Liver (tissue), 9 donors: Measurements from ENCODE around the gene TAF5L. TPM values are rescaled to one million over a fixed set of nuclear protein-coding genes. Genes with fewer than 3 reads are reported as not detected.
A peak's percentile ranks its signal among the peaks of the same experiment; 100 is the strongest.
"Not testable (repeated sequence)": the region's sequence is repeated elsewhere in the genome, so short reads cannot be mapped to it uniquely, and the experiment has no call there.

Experiments
- DNase-seq: peaks from one replicate; pipeline ENCODE4 v3.0.0-alpha.2; 2017; ENCODE audit warnings: low spot score
- H3K27ac ChIP-seq, 2 donors: one replicate each; pipeline ENCODE4 v1.7.0; 2013; ENCODE audit warnings: inconsistent platforms in 2 of 2, low read length in 2 of 2, control low read depth in 1 of 2, low read depth in 1 of 2, mild to moderate bottlenecking in 1 of 2
- H3K27me3 ChIP-seq, 4 donors: one replicate each; pipeline versions ENCODE4 v1.6.1 to v1.7.0; 2013; ENCODE audit warnings: low read length in 3 of 4, inconsistent platforms in 1 of 4, mild to moderate bottlenecking in 1 of 4, moderate library complexity in 1 of 4; ENCODE audit not compliant: control insufficient read depth in 4 of 4, insufficient read depth in 4 of 4
- H3K36me3 ChIP-seq, 4 donors: one replicate each; pipeline versions ENCODE4 v1.6.1 to v1.7.0; 2013; ENCODE audit warnings: low read length in 3 of 4, mild to moderate bottlenecking in 3 of 4, low read depth in 1 of 4, moderate library complexity in 1 of 4; ENCODE audit not compliant: control insufficient read depth in 4 of 4, insufficient read depth in 3 of 4
- H3K4me1 ChIP-seq, 4 donors: one replicate each; pipeline versions ENCODE4 v1.6.1 to v1.7.0; 2013; ENCODE audit warnings: low read length in 3 of 4, mild to moderate bottlenecking in 3 of 4, moderate library complexity in 1 of 4; ENCODE audit not compliant: control insufficient read depth in 4 of 4, insufficient read depth in 4 of 4
- H3K4me3 ChIP-seq, 3 donors: one replicate each; pipeline versions ENCODE4 v1.6.1 to v1.7.0; 2013; ENCODE audit warnings: low read length in 3 of 3, control low read depth in 1 of 3, low read depth in 1 of 3, mild to moderate bottlenecking in 1 of 3
- H3K9ac ChIP-seq, 2 donors: one replicate each; pipeline ENCODE4 v1.7.0; 2013; ENCODE audit warnings: low read length in 2 of 2, mild to moderate bottlenecking in 2 of 2, moderate library complexity in 2 of 2, control low read depth in 1 of 2, low read depth in 1 of 2
- H3K9me3 ChIP-seq, 4 donors: one replicate each; pipeline versions ENCODE4 v1.6.1 to v1.7.0; 2013; ENCODE audit warnings: low read length in 3 of 4; ENCODE audit not compliant: control insufficient read depth in 4 of 4
- EGR1 ChIP-seq, 2 donors: IDR thresholded peaks; 2 replicates each; pipeline ENCODE4 v1.6.1; 2016 to 2018; ENCODE audit warnings: antibody characterized with exemption in 2 of 2, low read depth in 2 of 2
- FOXA1 ChIP-seq: IDR thresholded peaks from 2 replicates; pipeline ENCODE4 v1.6.1; 2016; ENCODE audit warnings: antibody characterized with exemption
- FOXA2 ChIP-seq: IDR thresholded peaks from 2 replicates; pipeline ENCODE4 v1.6.1; 2016; ENCODE audit warnings: antibody characterized with exemption
- GABPA ChIP-seq, 2 donors: IDR thresholded peaks in 1 of 2; conservative IDR thresholded peaks in 1 of 2; 2 replicates each; pipeline ENCODE4 v1.6.1; 2016; ENCODE audit warnings: antibody characterized with exemption in 2 of 2, mild to moderate bottlenecking in 1 of 2, moderate library complexity in 1 of 2
- HNF4A ChIP-seq, 2 donors: conservative IDR thresholded peaks; 2 replicates each; pipeline ENCODE4 v1.6.1; 2016; ENCODE audit warnings: antibody characterized with exemption in 2 of 2, mild to moderate bottlenecking in 2 of 2
- JUND ChIP-seq, 2 donors: IDR thresholded peaks; 2 replicates each; pipeline ENCODE4 v1.6.1; 2016; ENCODE audit warnings: antibody characterized with exemption in 2 of 2
- NR2F2 ChIP-seq: IDR thresholded peaks from 2 replicates; pipeline ENCODE4 v1.6.1; 2016; ENCODE audit warnings: antibody characterized with exemption
- RAD21 ChIP-seq, 2 donors: IDR thresholded peaks; 2 replicates each; pipeline ENCODE4 v1.6.1; 2016; ENCODE audit warnings: antibody characterized with exemption in 2 of 2, mild to moderate bottlenecking in 2 of 2
- RXRA ChIP-seq, 2 donors: IDR thresholded peaks; 2 replicates each; pipeline ENCODE4 v1.6.1; 2017 to 2018; ENCODE audit warnings: antibody characterized with exemption in 2 of 2, mild to moderate bottlenecking in 1 of 2
- SP1 ChIP-seq: IDR thresholded peaks from 2 replicates; pipeline ENCODE4 v1.6.1; 2018; ENCODE audit warnings: antibody characterized with exemption, mild to moderate bottlenecking
- YY1 ChIP-seq: IDR thresholded peaks from 2 replicates; pipeline ENCODE4 v1.6.1; 2016; ENCODE audit warnings: antibody characterized with exemption, mild to moderate bottlenecking
- WGBS: extraction: QIAGEN DNeasy Blood & Tissue Kit; methylation state at CpG from one replicate; pipeline ENCODE4 v1.1.7; 2013; 5-methylcytosine and 5-hydroxymethylcytosine counted together
- polyA plus RNA-seq, 2 donors: library from polyadenylated mRNA; stranded (reverse) in 1 of 2; unstranded in 1 of 2; fragments of 200-250 nt in 1 of 2; fragments of >200 nt in 1 of 2; fragmentation: Nextera tagmentation in 1 of 2; extraction: Ambion mirVana in 1 of 2; gene quantifications; one replicate each; pipeline versions ENCODE4 v1.2.1 to v1.2.3, GENCODE V29; 2013 to 2015
- total RNA-seq, 2 donors: library from RNA; depleted of rRNA; stranded (reverse); fragments of >200 nt; gene quantifications; one replicate each; pipeline ENCODE4 v1.2.3, GENCODE V29; 2014
- TF ChIP-seq, protein P1 (sequence below): fragments of 150-350 bp; IDR thresholded peaks from 2 replicates; pipeline ENCODE4 v1.5.1; 2017; ENCODE audit warnings: improper control_type of control experiment, low read depth, low read length; ENCODE audit not compliant: missing input control
- TF ChIP-seq, protein P2 (sequence below): IDR thresholded peaks from 2 replicates; pipeline ENCODE4 v1.6.1; 2016; ENCODE audit warnings: antibody characterized with exemption
- TF ChIP-seq, protein P3 (sequence below): IDR thresholded peaks from 2 replicates; pipeline ENCODE4 v1.6.1; 2016; ENCODE audit warnings: antibody characterized with exemption
- donor health status: healthy.
- donor health status: healthy.
- donor health status: healthy.
- donor health status: healthy.
- donor health status: healthy.

Gene TAF5L
- total and polyA plus RNA-seq, 4 donors = 1.8 to 16.2 (median 10.4) TPM

DNA sequence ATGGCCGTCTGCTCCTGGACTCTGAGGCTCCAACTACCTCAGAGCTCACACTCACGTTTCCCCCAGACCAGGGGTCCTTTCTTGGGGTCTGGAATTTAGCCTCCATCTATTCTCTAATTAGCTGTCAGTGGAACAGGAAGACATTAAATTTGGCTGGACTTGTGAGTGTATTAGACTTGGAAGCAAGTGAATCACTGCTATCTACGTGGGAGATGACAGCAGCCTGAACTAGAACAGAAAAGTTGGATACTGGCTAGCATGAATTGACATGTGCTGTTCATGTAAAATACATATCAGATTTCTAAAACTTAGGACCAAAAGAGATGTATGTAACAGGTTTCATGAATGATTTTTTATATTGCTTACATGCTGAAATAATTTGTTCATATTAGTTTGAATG is 28.0 kb downstream of the TAF5L start:
- no peak overlapping the region for H3K9ac ChIP-seq
- no peak for TF ChIP-seq HNF4A (conservative IDR thresholded peaks at IDR 0.05)
- TF ChIP-seq NR2F2 = no peak
- no peak for TF ChIP-seq JUND (IDR thresholded peaks at IDR 0.05)
- no peak for TF ChIP-seq SP1
- H3K36me3 ChIP-seq = peaks cover 13 to 48% (median 30%) of the 10 kb centered on the region in 4 donors
- H3K27ac ChIP-seq = no peak overlapping the region
- H3K27me3 ChIP-seq = no peaks in the 10 kb centered on the region
- H3K4me3 ChIP-seq = no peak overlapping the region
- H3K9me3 ChIP-seq = no peaks in the 10 kb centered on the region
- DNase-seq = no peak
- H3K4me1 ChIP-seq = peaks cover 0 to 2% (median 0%) of the 10 kb centered on the region in 4 donors
- WGBS = 87% methylated on average over 3 of the region's 3 CpGs

DNA sequence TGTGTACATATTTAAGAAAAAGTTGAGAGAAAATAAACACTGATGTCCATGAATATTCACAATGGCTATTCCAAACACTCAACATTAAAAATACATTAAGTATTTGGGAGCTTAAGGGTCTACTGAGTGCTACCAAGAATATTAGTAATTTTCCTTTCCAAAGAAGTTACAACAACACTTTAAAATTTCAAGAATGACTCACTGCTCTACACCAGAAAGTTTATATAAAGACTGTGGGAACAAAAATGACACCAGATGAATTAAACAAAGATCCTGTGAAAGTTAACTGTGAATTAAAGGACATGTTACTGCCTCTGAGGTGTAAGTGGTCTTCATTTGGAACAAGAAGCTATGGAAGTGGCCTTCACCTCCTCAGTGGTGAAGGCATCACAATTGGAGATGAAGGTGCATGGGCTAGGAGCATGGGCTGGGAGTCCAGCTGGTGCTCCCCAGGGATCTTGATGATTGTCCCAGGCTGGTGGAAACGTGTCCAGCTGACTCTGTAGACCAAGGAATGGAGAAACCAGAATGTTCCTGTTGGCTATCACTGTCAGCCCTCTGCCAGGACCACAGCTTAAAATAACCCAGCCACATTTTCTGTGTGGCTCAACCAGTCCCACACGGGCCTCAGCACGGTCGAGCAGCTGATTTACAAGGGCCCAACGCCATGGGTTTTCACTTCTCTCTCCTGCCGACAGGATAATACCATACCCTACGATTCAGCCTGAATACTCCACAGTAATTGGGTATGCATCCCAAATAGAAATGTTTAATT is 28.8 kb downstream of the TAF5L start:
- Histone ChIP-seq H3K36me3 (peaks cover 10 to 42% (median 28%) of the 10 kb centered on the region in 4 donors), H3K27ac (peak overlapping the region in 1 of 2 donors; percentile 21), H3K27me3 (no peaks in the 10 kb centered on the region), H3K4me1 (peaks cover 0 to 2% (median 0%) of the 10 kb centered on the region in 4 donors), H3K4me3 (no peak overlapping the region), H3K9me3 (no peaks in the 10 kb centered on the region), H3K9ac (no peak overlapping the region)
- DNase-seq = no peak
- WGBS = 85% methylated on average over 7 of the region's 7 CpGs
- TF ChIP-seq FOXA2 = no peak
- TF ChIP-seq JUND (IDR thresholded peaks at IDR 0.05) = no peak
- no peak for TF ChIP-seq HNF4A (conservative IDR thresholded peaks at IDR 0.05)
- TF ChIP-seq RAD21 (IDR thresholded peaks at IDR 0.05) = no peak
- TF ChIP-seq SP1 = no peak
- no peak for TF ChIP-seq NR2F2
- TF ChIP-seq YY1 = no peak
- TF ChIP-seq, protein P1, sequence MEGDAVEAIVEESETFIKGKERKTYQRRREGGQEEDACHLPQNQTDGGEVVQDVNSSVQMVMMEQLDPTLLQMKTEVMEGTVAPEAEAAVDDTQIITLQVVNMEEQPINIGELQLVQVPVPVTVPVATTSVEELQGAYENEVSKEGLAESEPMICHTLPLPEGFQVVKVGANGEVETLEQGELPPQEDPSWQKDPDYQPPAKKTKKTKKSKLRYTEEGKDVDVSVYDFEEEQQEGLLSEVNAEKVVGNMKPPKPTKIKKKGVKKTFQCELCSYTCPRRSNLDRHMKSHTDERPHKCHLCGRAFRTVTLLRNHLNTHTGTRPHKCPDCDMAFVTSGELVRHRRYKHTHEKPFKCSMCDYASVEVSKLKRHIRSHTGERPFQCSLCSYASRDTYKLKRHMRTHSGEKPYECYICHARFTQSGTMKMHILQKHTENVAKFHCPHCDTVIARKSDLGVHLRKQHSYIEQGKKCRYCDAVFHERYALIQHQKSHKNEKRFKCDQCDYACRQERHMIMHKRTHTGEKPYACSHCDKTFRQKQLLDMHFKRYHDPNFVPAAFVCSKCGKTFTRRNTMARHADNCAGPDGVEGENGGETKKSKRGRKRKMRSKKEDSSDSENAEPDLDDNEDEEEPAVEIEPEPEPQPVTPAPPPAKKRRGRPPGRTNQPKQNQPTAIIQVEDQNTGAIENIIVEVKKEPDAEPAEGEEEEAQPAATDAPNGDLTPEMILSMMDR = no peak
- TF ChIP-seq GABPA (IDR thresholded peaks at IDR 0.05 in 1 of 2, conservative IDR thresholded peaks at IDR 0.05 in 1 of 2) = no peak
- TF ChIP-seq FOXA1 = no peak
- TF ChIP-seq, protein P2, sequence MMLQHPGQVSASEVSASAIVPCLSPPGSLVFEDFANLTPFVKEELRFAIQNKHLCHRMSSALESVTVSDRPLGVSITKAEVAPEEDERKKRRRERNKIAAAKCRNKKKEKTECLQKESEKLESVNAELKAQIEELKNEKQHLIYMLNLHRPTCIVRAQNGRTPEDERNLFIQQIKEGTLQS = no peak
- TF ChIP-seq, protein P3, sequence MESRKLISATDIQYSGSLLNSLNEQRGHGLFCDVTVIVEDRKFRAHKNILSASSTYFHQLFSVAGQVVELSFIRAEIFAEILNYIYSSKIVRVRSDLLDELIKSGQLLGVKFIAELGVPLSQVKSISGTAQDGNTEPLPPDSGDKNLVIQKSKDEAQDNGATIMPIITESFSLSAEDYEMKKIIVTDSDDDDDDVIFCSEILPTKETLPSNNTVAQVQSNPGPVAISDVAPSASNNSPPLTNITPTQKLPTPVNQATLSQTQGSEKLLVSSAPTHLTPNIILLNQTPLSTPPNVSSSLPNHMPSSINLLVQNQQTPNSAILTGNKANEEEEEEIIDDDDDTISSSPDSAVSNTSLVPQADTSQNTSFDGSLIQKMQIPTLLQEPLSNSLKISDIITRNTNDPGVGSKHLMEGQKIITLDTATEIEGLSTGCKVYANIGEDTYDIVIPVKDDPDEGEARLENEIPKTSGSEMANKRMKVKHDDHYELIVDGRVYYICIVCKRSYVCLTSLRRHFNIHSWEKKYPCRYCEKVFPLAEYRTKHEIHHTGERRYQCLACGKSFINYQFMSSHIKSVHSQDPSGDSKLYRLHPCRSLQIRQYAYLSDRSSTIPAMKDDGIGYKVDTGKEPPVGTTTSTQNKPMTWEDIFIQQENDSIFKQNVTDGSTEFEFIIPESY = no peak
- no peak for TF ChIP-seq RXRA (IDR thresholded peaks at IDR 0.05)
- TF ChIP-seq EGR1 (IDR thresholded peaks at IDR 0.05; ENCODE audit: low read depth in 2 of 2) = no peak

DNA sequence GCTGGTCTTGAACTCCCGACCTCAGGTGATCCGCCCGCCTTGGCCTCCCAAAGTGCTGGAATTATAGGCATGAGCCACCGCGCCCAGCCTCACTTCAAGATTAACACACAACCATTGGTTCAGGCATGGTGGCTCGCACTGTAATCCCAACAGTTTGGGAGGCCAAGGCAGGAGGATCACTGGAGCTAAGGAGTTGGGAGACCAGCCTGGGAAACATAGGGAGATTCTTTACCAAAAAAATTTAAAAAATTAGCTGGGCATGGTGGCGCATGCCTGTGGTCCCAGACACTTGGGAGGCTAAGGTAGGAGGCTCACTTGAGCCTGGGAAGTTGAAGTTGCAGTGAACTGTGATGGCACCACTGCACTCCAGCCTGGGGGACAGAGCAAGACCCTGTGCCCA is 30.0 kb downstream of the TAF5L start:
- peaks cover 5 to 31% (median 22%) of the 10 kb centered on the region in 4 donors for H3K36me3 ChIP-seq
- DNase-seq, H3K9ac ChIP-seq, H3K27ac ChIP-seq, H3K4me1 ChIP-seq, H3K4me3 ChIP-seq, H3K9me3 ChIP-seq, H3K27me3 ChIP-seq: not testable (repeated sequence)
- 98% methylated on average over 7 of the region's 7 CpGs for WGBS
